Measurements from ENCODE around the gene ZFYVE28.

Gene ZFYVE28

GRCh38 chr4:2390146-2390545 is 28.3 kb downstream of the ZFYVE28 start:
- Histone ChIP-seq H3K27ac (ENCODE audit: low read depth, low read length) (no peak overlapping the region), H3K4me3 (ENCODE audit: low read length) (no peak overlapping the region), H3F3A (ENCODE audit: control insufficient read depth, insufficient read depth) (no peaks in the 10 kb centered on the region), H3K79me2 (ENCODE audit: control insufficient read depth, low read length) (no peaks in the 10 kb centered on the region), H3K9me3 (ENCODE audit: control insufficient read depth, insufficient read depth, low read length) (no peaks in the 10 kb centered on the region), H3K4me1 (ENCODE audit: control insufficient read depth, low read length) (peaks cover 11% of the 10 kb centered on the region), H4K20me1 (ENCODE audit: control insufficient read depth, insufficient read depth, low read depth, low read length) (no peaks in the 10 kb centered on the region), H3K27me3 (ENCODE audit: control insufficient read depth, low read length) (peaks cover 30% of the 10 kb centered on the region), H3K9me2 (replicated peaks; ENCODE audit: control insufficient read depth, low read length) (no peaks in the 10 kb centered on the region), H3K4me2 (ENCODE audit: low read length) (no peak overlapping the region), H3K36me3 (ENCODE audit: control insufficient read depth, low read length) (no peaks in the 10 kb centered on the region)
- TF ChIP-seq EZH2phosphoT487 (IDR thresholded peaks at IDR 0.05; ENCODE audit: borderline replicate concordance, low read length) = no peak
- no peak for TF ChIP-seq CTCF (IDR thresholded peaks at IDR 0.05; ENCODE audit: low read depth, low read length, poor library complexity, severe bottlenecking)

- H3K4me3 ChIP-seq (ENCODE audit: low read length) = no peak overlapping the region
- H3K9me2 ChIP-seq (replicated peaks; ENCODE audit: control insufficient read depth, low read length) = no peaks in the 10 kb centered on the region
- peaks cover 33% of the 10 kb centered on the region for H3K27me3 ChIP-seq (ENCODE audit: control insufficient read depth, low read length)
- no peak for TF ChIP-seq EZH2phosphoT487 (IDR thresholded peaks at IDR 0.05; ENCODE audit: borderline replicate concordance, low read length)
- TF ChIP-seq CTCF (IDR thresholded peaks at IDR 0.05; ENCODE audit: low read depth, low read length, poor library complexity, severe bottlenecking) = no peak
- no peaks in the 10 kb centered on the region for H3K9me3 ChIP-seq (ENCODE audit: control insufficient read depth, insufficient read depth, low read length)
- H3K27ac ChIP-seq (ENCODE audit: low read depth, low read length) = no peak overlapping the region
- H3K79me2 ChIP-seq (ENCODE audit: control insufficient read depth, low read length) = no peaks in the 10 kb centered on the region
- H3F3A ChIP-seq (ENCODE audit: control insufficient read depth, insufficient read depth) = no peaks in the 10 kb centered on the region
- H3K4me1 ChIP-seq (ENCODE audit: control insufficient read depth, low read length) = peaks cover 11% of the 10 kb centered on the region
- H3K4me2 ChIP-seq (ENCODE audit: low read length) = no peak overlapping the region
- H3K36me3 ChIP-seq (ENCODE audit: control insufficient read depth, low read length) = no peaks in the 10 kb centered on the region
- no peaks in the 10 kb centered on the region for H4K20me1 ChIP-seq (ENCODE audit: control insufficient read depth, insufficient read depth, low read depth, low read length)
Observed at GRCh38 chr4:2389691-2390090, 28.8 kb downstream of the ZFYVE28 start.

- Histone ChIP-seq H3K27ac (ENCODE audit: low read depth, low read length) (no peak overlapping the region), H3F3A (ENCODE audit: control insufficient read depth, insufficient read depth) (no peaks in the 10 kb centered on the region), H3K9me3 (ENCODE audit: control insufficient read depth, insufficient read depth, low read length) (no peaks in the 10 kb centered on the region), H3K4me1 (ENCODE audit: control insufficient read depth, low read length) (peaks cover 5% of the 10 kb centered on the region), H3K4me3 (ENCODE audit: low read length) (no peak overlapping the region), H3K4me2 (ENCODE audit: low read length) (no peak overlapping the region), H3K79me2 (ENCODE audit: control insufficient read depth, low read length) (no peaks in the 10 kb centered on the region), H4K20me1 (ENCODE audit: control insufficient read depth, insufficient read depth, low read depth, low read length) (no peaks in the 10 kb centered on the region), H3K27me3 (ENCODE audit: control insufficient read depth, low read length) (peaks cover 31% of the 10 kb centered on the region), H3K36me3 (ENCODE audit: control insufficient read depth, low read length) (no peaks in the 10 kb centered on the region), H3K9me2 (replicated peaks; ENCODE audit: control insufficient read depth, low read length) (no peaks in the 10 kb centered on the region)
- TF ChIP-seq CTCF (IDR thresholded peaks at IDR 0.05; ENCODE audit: low read depth, low read length, poor library complexity, severe bottlenecking) = no peak
- TF ChIP-seq EZH2phosphoT487 (IDR thresholded peaks at IDR 0.05; ENCODE audit: borderline replicate concordance, low read length) = no peak
Observed at GRCh38 chr4:2388429-2389182, 29.8 kb downstream of the ZFYVE28 start.
